IMR-90 (cell line): ENCODE measurements around the gene RAPGEF5. TPM values are rescaled to one million over a fixed set of nuclear protein-coding genes. Genes with fewer than 3 reads are reported as not detected.

Source experiments
- ATAC-seq: fragments of 200-7000 bp; cut with Tn5 transposase; 2 replicates; pipeline ENCODE4 v1.9.1; 2020; ENCODE audit warnings: low read depth, mild to moderate bottlenecking, moderate library complexity
- BruUV-seq: library from RNA; stranded (reverse); fragments of 400-500 nt; replicated peaks from 2 replicates; lab custom pipeline; 2021; lab: Mats Ljungman, UMichigan
- CTCF ChIA-PET: fragments of 300-600 bp; formaldehyde crosslinking; extraction: SDS; loops from one replicate; lab custom pipeline; 2021; ENCODE audit warnings: antibody characterized with exemption; lab: Yijun Ruan, JAX
- POLR2A ChIA-PET: fragments of 300-600 bp; sonication (Branson Sonifier 250); formaldehyde crosslinking; loops from one replicate; lab custom pipeline; 2022; ENCODE audit warnings: antibody characterized with exemption; ENCODE audit not compliant: unreplicated experiment; lab: Charles Lee
- DNase-seq: peaks from one replicate; pipeline ENCODE4 v3.0.0; 2013
- H2AFZ ChIP-seq: replicated peaks from 2 replicates; pipeline ENCODE3; 2013; ENCODE audit warnings: low read length, mild to moderate bottlenecking; ENCODE audit not compliant: poor library complexity
- H2AK5ac ChIP-seq: 2 replicates; pipeline ENCODE4 v1.6.1; 2013; ENCODE audit warnings: low read depth, low read length, inconsistent platforms
- H2AK9ac ChIP-seq: replicated peaks from 2 replicates; pipeline ENCODE3; 2013; ENCODE audit warnings: mild to moderate bottlenecking, low read depth, low read length, moderate library complexity; ENCODE audit not compliant: poor library complexity
- H2BK120ac ChIP-seq: 2 replicates; pipeline ENCODE4 v1.6.1; 2013; ENCODE audit warnings: low read depth, low read length, inconsistent platforms
- H2BK15ac ChIP-seq: 3 replicates; pipeline ENCODE4 v1.6.1; 2013; ENCODE audit warnings: low read depth, low read length, inconsistent platforms
- H2BK20ac ChIP-seq: 2 replicates; pipeline ENCODE4 v1.6.1; 2013; ENCODE audit warnings: low read depth, mild to moderate bottlenecking, inconsistent platforms, low read length, moderate library complexity
- H2BK5ac ChIP-seq: 2 replicates; pipeline ENCODE4 v1.6.1; 2013; ENCODE audit warnings: mild to moderate bottlenecking, low read depth, low read length, inconsistent platforms; ENCODE audit not compliant: poor library complexity, severe bottlenecking
- H3K14ac ChIP-seq: replicated peaks from 2 replicates; pipeline ENCODE4 v1.6.1; 2013; ENCODE audit warnings: low read depth, low read length, inconsistent platforms
- H3K18ac ChIP-seq: 2 replicates; pipeline ENCODE4 v1.6.1; 2013; ENCODE audit warnings: low read depth, low read length, control low read depth
- H3K23ac ChIP-seq: 2 replicates; pipeline ENCODE4 v1.6.1; 2013; ENCODE audit warnings: low read depth, low read length, inconsistent platforms
- H3K27ac ChIP-seq: 2 replicates; pipeline ENCODE4 v1.5.1; 2013; ENCODE audit warnings: mild to moderate bottlenecking, control low read depth, low read length; ENCODE audit not compliant: insufficient read depth
- H3K27me3 ChIP-seq: 2 replicates; pipeline ENCODE4 v1.6.1; 2013; ENCODE audit warnings: low read length; ENCODE audit not compliant: control insufficient read depth, insufficient read depth
- H3K36me3 ChIP-seq: 2 replicates; pipeline ENCODE4 v1.6.1; 2013; ENCODE audit warnings: low read length, mixed read lengths; ENCODE audit not compliant: control insufficient read depth, insufficient read depth
- H3K4ac ChIP-seq: 2 replicates; pipeline ENCODE4 v1.6.1; 2013; ENCODE audit warnings: low read depth, low read length, inconsistent platforms
- H3K4me1 ChIP-seq: 2 replicates; pipeline ENCODE4 v1.6.1; 2013; ENCODE audit warnings: low read length, mixed read lengths; ENCODE audit not compliant: control insufficient read depth, insufficient read depth
- H3K4me2 ChIP-seq: 2 replicates; pipeline ENCODE4 v1.6.1; 2013; ENCODE audit warnings: low read depth, mild to moderate bottlenecking, control low read depth, low read length, moderate library complexity
- H3K4me3 ChIP-seq: 2 replicates; pipeline ENCODE4 v1.5.1; 2013; ENCODE audit warnings: low read depth, mild to moderate bottlenecking, control low read depth, low read length, moderate library complexity; ENCODE audit not compliant: insufficient read depth
- H3K56ac ChIP-seq: 2 replicates; pipeline ENCODE4 v1.6.1; 2013; ENCODE audit warnings: low read length, inconsistent platforms; ENCODE audit not compliant: insufficient read depth; ENCODE audit errors: extremely low read depth
- H3K79me1 ChIP-seq, 2 experiments: 2 replicates each; pipeline ENCODE4 v1.6.1; 2013; ENCODE audit warnings: low read length in 2 of 2, inconsistent platforms in 1 of 2, low read depth in 1 of 2
- H3K9ac ChIP-seq: 2 replicates; pipeline ENCODE4 v1.6.1; 2013; ENCODE audit warnings: low read depth, low read length, control low read depth
- H3K9me1 ChIP-seq: 2 replicates; pipeline ENCODE4 v1.6.1; 2013; ENCODE audit warnings: low read length, inconsistent platforms; ENCODE audit not compliant: insufficient read depth
- H3K9me3 ChIP-seq: 2 replicates; pipeline ENCODE4 v1.6.1; 2013; ENCODE audit warnings: low read length; ENCODE audit not compliant: control insufficient read depth, insufficient read depth
- H4K20me1 ChIP-seq: 2 replicates; pipeline ENCODE4 v1.6.1; 2013; ENCODE audit warnings: low read length, inconsistent platforms; ENCODE audit not compliant: insufficient read depth
- H4K5ac ChIP-seq: 2 replicates; pipeline ENCODE4 v1.6.1; 2013; ENCODE audit warnings: mild to moderate bottlenecking, low read depth, low read length, control low read depth
- H4K8ac ChIP-seq, 2 experiments: 2 replicates each; pipeline ENCODE4 v1.6.1; 2013; ENCODE audit warnings: low read depth in 2 of 2, low read length in 2 of 2, control low read depth in 1 of 2, inconsistent platforms in 1 of 2
- H4K91ac ChIP-seq: 2 replicates; pipeline ENCODE4 v1.6.1; 2013; ENCODE audit warnings: low read depth, low read length, inconsistent platforms; ENCODE audit not compliant: insufficient read depth
- CEBPB ChIP-seq: IDR thresholded peaks from 2 replicates; pipeline ENCODE4 v1.6.1; 2012; ENCODE audit warnings: low read depth, low read length, improper control_type of control experiment
- RCOR1 ChIP-seq: IDR thresholded peaks from 2 replicates; pipeline ENCODE4 v1.6.1; 2012; ENCODE audit warnings: mild to moderate bottlenecking, low read length, improper control_type of control experiment; ENCODE audit not compliant: insufficient replicate concordance
- WGBS, 2 experiments: methylation state at CpG; one replicate each; pipeline versions ENCODE4 v1.1.5 to v1.1.7; 2013; ENCODE audit warnings: missing lambda C conversion rate in 2 of 2; ENCODE audit not compliant: insufficient read length in 1 of 2; ENCODE audit errors: extremely low coverage in 2 of 2; 5-methylcytosine and 5-hydroxymethylcytosine counted together
- dilution Hi-C: fragments of 300-500 bp; cut with HindIII; formaldehyde crosslinking; loops from one replicate; pipeline ENCODE4 v1.14.3; 2018; ENCODE audit warnings: low sequenced_read_pairs; ENCODE audit not compliant: unreplicated experiment
- in situ Hi-C: fragments of 300-500 bp; cut with MboI; formaldehyde crosslinking; loops from 3 replicates; pipeline ENCODE4 v1.14.3; 2019; ENCODE audit warnings: low sequenced_read_pairs, inconsistent platforms, mixed read lengths
- intact Hi-C: fragments of 100-400 bp; cut with micrococcal nuclease; formaldehyde crosslinking; loops from 2 replicates; pipeline ENCODE4 v1.10.0; 2022
- polyA plus RNA-seq, 3 experiments: library from polyadenylated mRNA; depleted of rRNA; stranded (reverse); fragments of >200 nt; gene quantifications; 2 replicates each; pipeline ENCODE4 v1.2.3, GENCODE V29; 2012; ENCODE audit warnings: low replicate concordance in 1 of 3
- total RNA-seq: library from RNA; depleted of rRNA; stranded (reverse); fragments of >200 nt; gene quantifications from 2 replicates; pipeline ENCODE4 v1.2.3, GENCODE V29; 2012

The RAPGEF5 gene
- total and polyA plus RNA-seq, 2 of the 4 experiments (the other 2 are of a cell fraction): 0.05 to 0.18 TPM

GRCh38 chr7:22231806-22232205, 125.1 kb downstream of the RAPGEF5 start:
- WGBS, 2 experiments: 61% methylated on average over 3 of the region's 3 CpGs; no CpG with 5 or more reads in 1 of the 2 experiments
- dilution Hi-C loops: no loop called here
- no peak overlapping the region for H3K56ac ChIP-seq
- no peak overlapping the region for H2AK5ac ChIP-seq
- H3K4me2 ChIP-seq: no peak overlapping the region
- no TSS peak for BruUV-seq
- no peaks in the 10 kb centered on the region for H3K79me1 ChIP-seq
- intact Hi-C loops: no loop called here
- ChIA-PET POLR2A (no interaction called here), CTCF (no interaction called here)
- no peaks in the 10 kb centered on the region for H3K36me3 ChIP-seq
- H3K14ac ChIP-seq: no peak overlapping the region
- no peaks in the 10 kb centered on the region for H3K9me3 ChIP-seq
- no peaks in the 10 kb centered on the region for H4K20me1 ChIP-seq
- H2BK15ac ChIP-seq: no peak overlapping the region
- no peak overlapping the region for H2BK20ac ChIP-seq
- TF ChIP-seq RCOR1 (no peak), CEBPB (no peak)
- no peak overlapping the region for H3K4me3 ChIP-seq
- H3K27ac ChIP-seq: no peak overlapping the region
- DNase-seq: no peak
- no peak overlapping the region for H3K4ac ChIP-seq
- in situ Hi-C loops: no loop called here
- no peak overlapping the region for H3K18ac ChIP-seq
- H2BK5ac ChIP-seq: no peak overlapping the region
- 0 out of 2 replicates have a peak, but pooled peaks cover 1% of the 10 kb centered on the region for H3K27me3 ChIP-seq
- no peak for ATAC-seq
- H4K5ac ChIP-seq: no peak overlapping the region
- no peak overlapping the region for H4K8ac ChIP-seq
- H3K4me1 ChIP-seq: no peaks in the 10 kb centered on the region
- H3K23ac ChIP-seq: no peak overlapping the region
- no peaks in the 10 kb centered on the region for H3K9me1 ChIP-seq
- H3K9ac ChIP-seq: no peak overlapping the region
- H2BK120ac ChIP-seq: no peak overlapping the region
- no peak overlapping the region for H2AK9ac ChIP-seq
- H2AFZ ChIP-seq: no peak overlapping the region
- H4K91ac ChIP-seq: no peak overlapping the region
